Gastroesophageal sphincter (tissue), 4 donors: ENCODE results near the gene IL25. TPM values are rescaled to one million over a fixed set of nuclear protein-coding genes. Genes with fewer than 3 reads are reported as not detected.
A peak's percentile ranks its signal among the peaks of the same experiment; 100 is the strongest.

Experiments
- ATAC-seq: fragments of 150-250 bp; one replicate; pipeline ENCODE4 v1.9.1; 2016; ENCODE audit warnings: mild to moderate bottlenecking, moderate library complexity
- H3K27ac ChIP-seq, 4 donors: fragments of 200-600 bp; sonication (generic) in 3 of 4; 1 replicate in 3 of 4; 2 replicates in 1 of 4; pipeline ENCODE4 v1.5.1; 2016 to 2019
- H3K27me3 ChIP-seq: fragments of 200-600 bp; sonication (generic); one replicate; pipeline ENCODE4 v1.5.1; 2019
- H3K36me3 ChIP-seq, 2 donors: fragments of 200-600 bp; sonication (generic); one replicate each; pipeline ENCODE4 v1.5.1; 2019; ENCODE audit warnings: control low read depth in 1 of 2
- H3K4me1 ChIP-seq, 3 donors: fragments of 200-600 bp; sonication (generic); 1 replicate in 2 of 3; 2 replicates in 1 of 3; pipeline ENCODE4 v1.5.1; 2016 to 2019; ENCODE audit warnings: control low read depth in 2 of 3
- H3K4me3 ChIP-seq, 2 donors: fragments of 200-600 bp; sonication (generic); one replicate each; pipeline ENCODE4 v1.5.1; 2019; ENCODE audit warnings: mild to moderate bottlenecking in 1 of 2, moderate library complexity in 1 of 2
- H3K9me3 ChIP-seq, 3 donors: fragments of 200-600 bp; sonication (generic); one replicate each; pipeline ENCODE4 v1.5.1; 2017 to 2019; ENCODE audit warnings: control low read depth in 2 of 3
- CTCF ChIP-seq, 4 experiments: fragments of 200-600 bp in 2 of 4; fragments of 450-650 bp in 2 of 4; sonication (generic) in 1 of 4; IDR thresholded peaks; one replicate each; pipeline ENCODE4 v1.5.1; 2017 to 2019; ENCODE audit warnings: antibody characterized with exemption in 4 of 4, mild to moderate bottlenecking in 2 of 4, moderate library complexity in 2 of 4
- EP300 ChIP-seq: sonication (generic); formaldehyde crosslinking; IDR thresholded peaks from one replicate; pipeline ENCODE4 v1.6.1; 2017; ENCODE audit warnings: antibody characterized with exemption, mild to moderate bottlenecking
- POLR2A ChIP-seq, 2 donors: fragments of 450-650 bp; IDR thresholded peaks; one replicate each; pipeline ENCODE4 v1.6.1; 2017; ENCODE audit warnings: antibody characterized with exemption in 2 of 2, mild to moderate bottlenecking in 2 of 2, moderate library complexity in 1 of 2
- POLR2AphosphoS5 ChIP-seq: sonication (generic); formaldehyde crosslinking; IDR thresholded peaks from one replicate; pipeline ENCODE4 v1.6.1; 2017; ENCODE audit warnings: antibody characterized with exemption
- WGBS, 2 donors: methylation state at CpG; one replicate each; pipeline ENCODE4 v1.1.5; 2018; ENCODE audit warnings: low coverage in 1 of 2; 5-methylcytosine and 5-hydroxymethylcytosine counted together
- total RNA-seq, 4 donors: library from RNA; depleted of rRNA; stranded (reverse); fragments of >200 nt; gene quantifications; one replicate each; pipeline ENCODE4 v1.1.0, GENCODE V29; 2016

The IL25 gene
- total RNA-seq, 4 donors from 2014 or later: not detected

GRCh38 chr14:23365732-23366425 lies 6.7 kb upstream of the IL25 start:
- Histone ChIP-seq H3K27me3 (peaks cover 5% of the 10 kb centered on the region), H3K27ac (peak overlapping the region; percentile 93 to 97 (median 94)), H3K36me3 (no peaks in the 10 kb centered on the region), H3K4me3 (peak overlapping the region; percentile 51 to 70), H3K9me3 (no peaks in the 10 kb centered on the region), H3K4me1 (peaks cover 0 to 64% (median 16%) of the 10 kb centered on the region in 3 donors)
- peak; percentile 78 for ATAC-seq
- WGBS, 2 donors: 0% methylated on average over 8 of the region's 51 CpGs; no CpG with 5 or more reads in 1 of the 2 donors
- TF ChIP-seq EP300 (no peak), POLR2AphosphoS5 (peak; percentile 81), POLR2A (IDR thresholded peaks at IDR 0.05) (peak; percentile 62 to 65), CTCF (IDR thresholded peaks at IDR 0.05) (no peak)

- no CpG with 5 or more reads among the region's 34 CpGs for WGBS, 2 donors
- Histone ChIP-seq H3K9me3 (no peaks in the 10 kb centered on the region), H3K4me3 (peak overlapping the region; percentile 51 to 70), H3K4me1 (peaks cover 0 to 58% (median 16%) of the 10 kb centered on the region in 3 donors), H3K36me3 (no peaks in the 10 kb centered on the region), H3K27me3 (peaks cover 5% of the 10 kb centered on the region), H3K27ac (peak overlapping the region; percentile 93 to 97 (median 94))
- ATAC-seq: peak; percentile 65
- TF ChIP-seq POLR2AphosphoS5 (no peak), CTCF (IDR thresholded peaks at IDR 0.05) (no peak), POLR2A (IDR thresholded peaks at IDR 0.05) (no peak), EP300 (no peak)
These were observed 6.1 kb upstream of the IL25 start for GRCh38 chr14:23366426-23366921.

GRCh38 chr14:23370221-23370620 lies 2.4 kb upstream of the IL25 start:
- TF ChIP-seq CTCF (IDR thresholded peaks at IDR 0.05) (no peak), EP300 (no peak), POLR2A (IDR thresholded peaks at IDR 0.05) (no peak), POLR2AphosphoS5 (no peak)
- Histone ChIP-seq H3K27me3 (peaks cover 1% of the 10 kb centered on the region), H3K27ac (no peak overlapping the region), H3K9me3 (no peaks in the 10 kb centered on the region), H3K4me3 (no peak overlapping the region), H3K36me3 (no peaks in the 10 kb centered on the region), H3K4me1 (peaks cover 0 to 22% (median 5%) of the 10 kb centered on the region in 3 donors)
- ATAC-seq: no peak
- WGBS, 2 donors: 60% methylated on average over 1 of the region's 1 CpG; no CpG with 5 or more reads in 1 of the 2 donors

GRCh38 chr14:23371865-23372264 lies 744 bp upstream of the IL25 start:
- Histone ChIP-seq H3K4me1 (peaks cover 0 to 6% (median 0%) of the 10 kb centered on the region in 3 donors), H3K4me3 (no peak overlapping the region), H3K36me3 (no peaks in the 10 kb centered on the region), H3K27ac (no peak overlapping the region), H3K9me3 (no peaks in the 10 kb centered on the region), H3K27me3 (no peaks in the 10 kb centered on the region)
- no peak for ATAC-seq
- no CpG with 5 or more reads among the region's 1 CpG for WGBS, 2 donors
- TF ChIP-seq POLR2A (IDR thresholded peaks at IDR 0.05): no peak
- TF ChIP-seq CTCF (IDR thresholded peaks at IDR 0.05): no peak
- no peak for TF ChIP-seq EP300
- TF ChIP-seq POLR2AphosphoS5: no peak

GRCh38 chr14:23373041-23373440 lies 432 bp downstream of the IL25 start:
- Histone ChIP-seq H3K9me3 (no peaks in the 10 kb centered on the region), H3K36me3 (no peaks in the 10 kb centered on the region), H3K27ac (no peak overlapping the region), H3K4me1 (no peaks in the 10 kb centered on the region), H3K4me3 (no peak overlapping the region), H3K27me3 (no peaks in the 10 kb centered on the region)
- ATAC-seq: no peak
- TF ChIP-seq EP300 (no peak), POLR2AphosphoS5 (no peak), POLR2A (IDR thresholded peaks at IDR 0.05) (no peak)
- 83 to 100% methylated on average over 1 of the region's 3 CpGs for WGBS, 2 donors
